ENCODE measurements around the gene TIFAB.

TIFAB gene

DNA sequence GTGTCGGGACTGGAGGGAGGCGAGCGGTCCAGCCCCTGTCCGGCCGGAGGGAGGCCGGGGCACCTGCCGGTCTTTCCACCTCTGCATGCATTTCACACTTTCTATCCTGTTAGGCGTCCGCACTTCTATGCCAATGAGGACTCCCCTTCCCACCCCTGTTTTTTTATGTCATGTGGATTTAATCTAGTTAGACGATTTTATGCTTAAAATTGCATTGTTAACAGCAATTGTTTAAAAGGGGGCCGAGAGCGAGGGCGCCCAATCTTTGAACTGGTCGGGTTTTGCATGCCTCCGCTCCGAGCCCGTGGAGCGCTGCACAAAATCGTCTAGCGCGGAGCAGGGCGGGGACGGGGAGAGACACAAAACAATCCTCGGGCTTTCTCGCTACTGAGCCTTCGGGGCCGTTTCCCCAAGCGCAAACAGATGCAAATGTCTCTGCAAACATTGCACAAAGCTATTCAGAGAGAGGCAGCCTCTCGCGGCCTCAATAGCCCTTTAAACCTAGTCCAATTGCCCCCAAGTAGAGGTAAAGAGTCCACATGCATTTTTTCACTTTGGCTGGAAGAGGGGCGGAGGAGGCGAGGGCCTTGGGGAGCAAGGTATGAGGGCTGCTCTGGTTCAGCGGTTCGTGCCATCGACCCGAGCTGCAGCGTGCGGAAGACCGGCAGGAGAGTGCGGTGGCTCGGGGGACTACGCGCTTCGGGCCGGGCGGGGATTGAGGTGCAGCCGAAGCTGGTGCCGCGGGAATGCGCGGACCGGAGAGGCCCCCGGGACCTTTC lies 37.5 kb upstream of the TIFAB start:
- H3K27me3 ChIP-seq (ENCODE audit: low read depth, low read length): peaks cover 58% of the 10 kb centered on the region
- no peak overlapping the region for H3K27ac ChIP-seq (ENCODE audit: low read length)
- H3K4me1 ChIP-seq (ENCODE audit: control insufficient read depth in 1 of 2, insufficient read depth in 2 of 2, low read length in 2 of 2): peaks cover 0 to 24% of the 10 kb centered on the region in 2 donors
- H3K9me3 ChIP-seq (ENCODE audit: control insufficient read depth in 1 of 2, low read length in 2 of 2): no peaks in the 10 kb centered on the region
- peak overlapping the region in 1 of 2 donors; percentile 58 for H3K4me3 ChIP-seq (ENCODE audit: low read depth in 1 of 2, low read length in 2 of 2)
- no peaks in the 10 kb centered on the region for H3K36me3 ChIP-seq (ENCODE audit: control insufficient read depth in 1 of 2, insufficient read depth in 2 of 2, low read length in 2 of 2)

DNA sequence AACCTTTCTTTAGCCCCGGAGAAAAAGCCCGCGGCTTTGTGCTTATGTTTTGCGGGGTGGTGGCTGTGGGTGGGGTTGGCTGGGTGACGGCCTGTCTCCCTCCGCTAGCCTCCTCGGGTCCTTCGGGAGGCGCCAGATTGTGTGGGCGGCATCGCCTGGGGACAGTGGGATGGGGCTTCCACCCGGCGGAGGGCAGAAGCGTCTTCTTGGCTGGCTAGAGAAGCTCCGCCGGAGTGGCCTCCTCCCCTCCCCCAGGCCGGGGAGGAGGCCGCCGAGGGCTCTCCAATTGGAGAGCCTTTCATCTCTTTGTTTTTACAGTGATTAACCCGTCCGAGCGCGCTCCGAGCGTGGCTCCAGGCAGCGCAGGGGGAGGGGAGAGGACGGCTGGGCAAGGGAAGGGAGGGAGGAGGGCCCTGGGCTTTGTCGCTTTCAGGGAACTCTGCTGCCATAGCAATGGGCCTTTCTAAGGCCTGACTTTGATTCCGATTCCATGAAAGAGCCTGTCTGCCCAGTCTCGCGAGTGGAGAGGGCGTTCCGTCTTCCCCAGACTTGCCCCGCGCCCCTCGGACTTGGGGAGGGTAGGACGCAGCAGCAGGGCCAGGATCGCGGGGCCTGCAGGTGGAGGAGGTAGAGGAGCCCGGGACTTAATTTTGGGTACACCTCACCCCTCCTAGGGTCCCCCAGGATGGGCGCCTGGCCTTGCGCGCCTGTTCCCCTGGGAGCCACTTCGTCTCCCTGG lies 36.7 kb upstream of the TIFAB start:
- H3K27ac ChIP-seq (ENCODE audit: low read length): no peak overlapping the region
- H3K36me3 ChIP-seq (ENCODE audit: control insufficient read depth in 1 of 2, insufficient read depth in 2 of 2, low read length in 2 of 2): no peaks in the 10 kb centered on the region

DNA sequence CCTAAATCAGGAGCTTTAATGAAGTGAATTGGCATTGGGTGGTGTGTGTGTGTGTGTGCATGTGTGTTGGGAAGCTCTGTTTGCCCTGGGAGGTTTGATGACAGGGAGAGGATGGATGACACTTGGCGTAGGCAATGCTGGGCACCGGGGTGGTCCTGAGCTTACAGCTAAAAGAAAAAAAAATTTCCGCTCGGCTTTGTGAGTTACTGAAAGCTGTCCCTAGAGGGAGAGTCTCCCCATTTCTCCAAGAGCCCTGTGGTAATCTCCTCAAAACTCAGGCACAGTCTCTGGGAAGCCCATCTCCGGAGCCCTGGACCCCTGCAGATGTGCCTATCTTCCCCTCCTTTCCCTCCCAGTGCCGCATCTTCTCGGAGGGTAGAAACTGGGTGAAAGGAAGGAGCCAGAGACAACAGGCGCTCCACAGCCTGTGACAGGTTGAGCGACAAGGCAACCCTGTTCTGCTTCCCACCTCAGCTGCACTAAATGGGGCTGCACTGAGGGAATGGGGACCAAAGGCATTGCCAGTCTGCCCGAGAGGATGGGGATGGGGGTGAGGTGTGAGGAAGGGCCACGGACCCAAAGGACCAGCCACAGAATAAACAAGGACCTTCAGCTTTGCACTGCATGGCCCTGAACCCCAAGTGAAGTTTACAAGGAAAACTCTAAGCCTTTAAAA lies 35.8 kb upstream of the TIFAB start:
- Histone ChIP-seq H3K4me3 (ENCODE audit: low read depth in 1 of 2, low read length in 2 of 2) (peak overlapping the region in 1 of 2 donors; percentile 7), H3K27me3 (ENCODE audit: low read depth, low read length) (peaks cover 58% of the 10 kb centered on the region)

More for the DNA sequence above, 36.7 kb upstream of the TIFAB start:
- Histone ChIP-seq H3K27me3 (ENCODE audit: low read depth, low read length) (peaks cover 58% of the 10 kb centered on the region), H3K4me1 (ENCODE audit: control insufficient read depth in 1 of 2, insufficient read depth in 2 of 2, low read length in 2 of 2) (peaks cover 0 to 24% of the 10 kb centered on the region in 2 donors), H3K9me3 (ENCODE audit: control insufficient read depth in 1 of 2, low read length in 2 of 2) (no peaks in the 10 kb centered on the region), H3K4me3 (ENCODE audit: low read depth in 1 of 2, low read length in 2 of 2) (peak overlapping the region; percentile 7 to 58)

DNA sequence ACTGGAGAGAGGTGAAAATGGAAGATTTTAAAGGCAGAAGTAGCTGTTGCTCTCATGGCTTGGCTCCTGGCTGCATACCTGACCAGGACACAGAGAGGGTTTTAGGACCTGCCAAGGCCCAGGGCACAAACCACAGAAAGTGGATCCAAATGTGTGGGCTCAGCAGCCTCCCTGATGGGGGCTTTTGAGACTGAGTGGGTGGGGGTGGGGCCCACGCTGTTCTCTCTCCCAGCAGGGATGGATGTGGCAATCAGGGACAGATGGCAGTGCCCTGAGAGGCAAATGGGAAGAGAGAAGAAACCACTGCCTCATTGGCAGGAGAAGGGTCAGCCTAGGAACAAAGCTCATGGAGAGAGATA lies 34.9 kb upstream of the TIFAB start:
- H3K27me3 ChIP-seq (ENCODE audit: low read depth, low read length): peaks cover 58% of the 10 kb centered on the region
- H3K27ac ChIP-seq (ENCODE audit: low read length): no peak overlapping the region
- H3K4me1 ChIP-seq (ENCODE audit: control insufficient read depth in 1 of 2, insufficient read depth in 2 of 2, low read length in 2 of 2): peaks cover 0 to 24% of the 10 kb centered on the region in 2 donors
- no peaks in the 10 kb centered on the region for H3K36me3 ChIP-seq (ENCODE audit: control insufficient read depth in 1 of 2, insufficient read depth in 2 of 2, low read length in 2 of 2)
- no peak overlapping the region for H3K4me3 ChIP-seq (ENCODE audit: low read depth in 1 of 2, low read length in 2 of 2)
- no peaks in the 10 kb centered on the region for H3K9me3 ChIP-seq (ENCODE audit: control insufficient read depth in 1 of 2, low read length in 2 of 2)

More for the DNA sequence above, 35.8 kb upstream of the TIFAB start:
- Histone ChIP-seq H3K9me3 (ENCODE audit: control insufficient read depth in 1 of 2, low read length in 2 of 2) (no peaks in the 10 kb centered on the region), H3K4me1 (ENCODE audit: control insufficient read depth in 1 of 2, insufficient read depth in 2 of 2, low read length in 2 of 2) (peaks cover 0 to 24% of the 10 kb centered on the region in 2 donors), H3K27ac (ENCODE audit: low read length) (no peak overlapping the region), H3K36me3 (ENCODE audit: control insufficient read depth in 1 of 2, insufficient read depth in 2 of 2, low read length in 2 of 2) (no peaks in the 10 kb centered on the region)

DNA sequence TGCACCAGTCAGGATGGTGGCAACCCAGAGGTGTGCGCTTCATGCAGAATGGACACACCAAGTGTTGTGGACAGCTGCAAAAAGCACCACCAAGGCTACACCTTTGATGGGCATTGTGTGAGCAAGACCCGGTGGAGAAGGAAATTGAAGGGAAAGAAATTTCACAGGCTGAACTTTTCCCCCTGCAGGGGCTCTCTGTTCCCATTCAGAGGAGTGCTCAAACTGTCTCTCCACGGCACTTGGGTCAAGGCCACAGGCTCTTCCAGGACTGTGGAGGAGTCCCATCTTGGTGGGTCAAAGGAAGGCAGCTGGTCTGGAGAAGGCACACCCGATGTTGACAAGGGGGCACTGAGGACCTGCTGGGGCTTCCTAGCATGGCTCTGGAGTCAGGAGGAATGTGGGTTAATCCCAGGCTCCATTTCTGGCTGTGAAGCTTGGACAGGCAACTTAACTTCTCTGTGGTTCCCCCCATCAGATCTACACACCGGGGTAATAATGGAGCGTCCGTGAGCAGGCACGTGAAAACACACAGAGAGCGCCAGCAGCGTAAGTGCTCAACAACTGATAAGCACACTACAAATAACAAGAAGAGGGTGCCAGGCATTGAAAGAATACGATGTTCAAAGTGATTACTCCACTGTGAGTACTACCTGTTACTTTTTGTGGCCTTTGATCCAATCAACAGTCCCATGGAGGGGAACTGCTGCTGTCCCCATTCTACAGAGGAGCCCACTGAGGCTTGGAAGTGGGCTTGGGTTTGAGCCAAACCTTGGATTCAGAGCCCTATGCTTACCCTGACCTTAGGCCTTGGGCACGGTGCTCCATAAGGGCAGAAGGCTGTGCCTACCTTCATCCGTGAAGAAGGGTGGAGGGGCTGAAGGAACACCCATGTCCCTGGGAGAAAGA lies 34.2 kb upstream of the TIFAB start:
- Histone ChIP-seq H3K4me1 (ENCODE audit: control insufficient read depth in 1 of 2, insufficient read depth in 2 of 2, low read length in 2 of 2) (peaks cover 0 to 24% of the 10 kb centered on the region in 2 donors), H3K9me3 (ENCODE audit: control insufficient read depth in 1 of 2, low read length in 2 of 2) (no peaks in the 10 kb centered on the region), H3K27me3 (ENCODE audit: low read depth, low read length) (peaks cover 56% of the 10 kb centered on the region), H3K27ac (ENCODE audit: low read length) (no peak overlapping the region), H3K4me3 (ENCODE audit: low read depth in 1 of 2, low read length in 2 of 2) (no peak overlapping the region), H3K36me3 (ENCODE audit: control insufficient read depth in 1 of 2, insufficient read depth in 2 of 2, low read length in 2 of 2) (no peaks in the 10 kb centered on the region)

DNA sequence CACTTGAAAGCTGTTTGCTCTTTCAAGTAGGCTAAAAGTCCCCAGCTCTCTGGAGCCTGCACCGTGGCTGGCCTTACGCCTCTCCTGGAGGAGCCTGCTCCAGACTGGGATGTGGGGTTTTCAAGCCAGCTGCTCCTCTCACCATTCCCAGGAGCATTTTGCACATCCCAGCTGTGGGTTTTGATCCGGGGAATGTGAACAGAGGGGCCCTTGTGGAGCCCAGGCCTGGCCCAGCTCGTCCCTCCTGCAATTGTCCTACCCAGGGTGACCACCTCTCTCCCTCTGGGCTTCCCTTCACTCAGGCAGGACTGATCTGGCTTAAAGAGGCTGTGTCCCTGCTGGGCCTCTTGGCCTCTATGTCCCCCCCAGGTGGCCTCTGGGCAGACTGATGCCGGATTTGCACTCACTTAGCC lies 32.5 kb upstream of the TIFAB start:
- Histone ChIP-seq H3K4me3 (ENCODE audit: low read depth in 1 of 2, low read length in 2 of 2) (no peak overlapping the region), H3K4me1 (ENCODE audit: control insufficient read depth in 1 of 2, insufficient read depth in 2 of 2, low read length in 2 of 2) (peaks cover 0 to 13% of the 10 kb centered on the region in 2 donors), H3K9me3 (ENCODE audit: control insufficient read depth in 1 of 2, low read length in 2 of 2) (no peaks in the 10 kb centered on the region), H3K27me3 (ENCODE audit: low read depth, low read length) (peaks cover 39% of the 10 kb centered on the region), H3K36me3 (ENCODE audit: control insufficient read depth in 1 of 2, insufficient read depth in 2 of 2, low read length in 2 of 2) (no peaks in the 10 kb centered on the region), H3K27ac (ENCODE audit: low read length) (no peak overlapping the region)

DNA sequence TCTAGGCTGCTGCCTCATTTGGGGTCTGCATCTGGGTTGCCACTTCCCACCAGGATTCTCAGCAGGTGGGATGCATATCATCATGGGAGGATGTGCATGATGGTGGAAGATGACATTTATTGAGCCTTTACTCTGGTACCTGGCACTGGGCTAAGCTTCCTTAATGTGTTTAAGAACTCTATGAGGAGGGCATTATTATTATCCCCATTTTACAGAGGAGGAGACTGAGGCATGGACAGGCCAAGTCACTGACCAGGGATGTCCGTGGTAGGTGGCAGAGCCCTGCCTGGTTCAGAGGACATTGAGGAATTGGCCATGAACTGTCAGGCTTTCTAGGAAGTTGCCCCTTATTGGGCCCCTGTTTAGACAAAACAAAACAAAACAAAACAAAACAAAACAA lies 31.1 kb upstream of the TIFAB start:
- Histone ChIP-seq H3K36me3 (ENCODE audit: control insufficient read depth in 1 of 2, insufficient read depth in 2 of 2, low read length in 2 of 2) (no peaks in the 10 kb centered on the region), H3K9me3 (ENCODE audit: control insufficient read depth in 1 of 2, low read length in 2 of 2) (no peaks in the 10 kb centered on the region), H3K4me3 (ENCODE audit: low read depth in 1 of 2, low read length in 2 of 2) (no peak overlapping the region), H3K27ac (ENCODE audit: low read length) (no peak overlapping the region), H3K4me1 (ENCODE audit: control insufficient read depth in 1 of 2, insufficient read depth in 2 of 2, low read length in 2 of 2) (no peaks in the 10 kb centered on the region), H3K27me3 (ENCODE audit: low read depth, low read length) (peaks cover 26% of the 10 kb centered on the region)

DNA sequence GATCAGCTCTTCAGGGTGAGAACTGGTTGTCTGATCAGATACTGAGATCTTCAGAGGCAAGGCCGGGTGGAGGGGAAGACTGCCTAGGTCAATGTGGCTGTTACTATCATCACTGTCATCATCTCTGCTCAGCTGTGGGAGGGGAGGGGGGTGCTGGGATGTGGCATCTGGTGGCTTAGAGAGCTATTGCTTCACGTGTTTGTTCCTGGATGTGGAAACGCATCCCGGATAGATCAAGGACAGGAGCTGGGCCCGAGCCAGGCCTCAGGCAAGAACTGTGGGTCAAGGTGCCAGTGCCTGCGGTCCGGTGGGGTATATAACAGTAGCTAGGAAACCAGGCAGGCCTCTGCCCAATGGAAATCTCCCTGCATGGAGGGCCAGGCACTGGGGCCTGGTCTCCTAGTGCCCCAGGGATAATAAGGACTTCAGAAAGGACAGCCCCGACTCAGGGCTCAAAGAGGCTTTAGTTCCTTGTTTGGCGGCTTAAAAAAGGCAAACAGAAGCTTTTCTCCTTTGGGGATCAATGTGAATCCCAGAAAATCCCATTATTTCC lies 30.3 kb upstream of the TIFAB start:
- no peaks in the 10 kb centered on the region for H3K4me1 ChIP-seq (ENCODE audit: control insufficient read depth in 1 of 2, insufficient read depth in 2 of 2, low read length in 2 of 2)
- peaks cover 22% of the 10 kb centered on the region for H3K27me3 ChIP-seq (ENCODE audit: low read depth, low read length)
- no peak overlapping the region for H3K4me3 ChIP-seq (ENCODE audit: low read depth in 1 of 2, low read length in 2 of 2)
- no peaks in the 10 kb centered on the region for H3K36me3 ChIP-seq (ENCODE audit: control insufficient read depth in 1 of 2, insufficient read depth in 2 of 2, low read length in 2 of 2)
- H3K27ac ChIP-seq (ENCODE audit: low read length): no peak overlapping the region
- H3K9me3 ChIP-seq (ENCODE audit: control insufficient read depth in 1 of 2, low read length in 2 of 2): no peaks in the 10 kb centered on the region

DNA sequence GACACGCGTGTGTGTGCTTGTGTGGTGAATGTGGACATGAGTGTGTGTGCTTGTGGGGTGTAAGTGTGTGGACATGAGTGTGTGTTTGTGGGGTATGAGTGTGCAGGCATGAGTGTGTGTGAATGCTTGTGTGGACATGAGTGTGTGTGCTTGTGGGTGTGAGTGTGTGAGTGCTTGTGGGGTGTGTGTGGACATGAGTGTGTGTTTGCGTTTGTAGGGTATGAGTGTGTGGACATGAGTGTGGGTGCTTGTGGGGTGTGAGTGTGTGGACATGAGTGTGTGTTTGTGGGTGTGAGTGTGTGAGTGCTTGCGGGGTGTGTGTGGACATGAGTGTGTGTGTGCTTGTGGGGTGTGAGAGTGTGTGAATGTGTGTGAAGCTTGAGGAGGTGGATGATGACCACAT lies 29.8 kb upstream of the TIFAB start:
- no peaks in the 10 kb centered on the region for H3K36me3 ChIP-seq (ENCODE audit: control insufficient read depth in 1 of 2, insufficient read depth in 2 of 2, low read length in 2 of 2)
- H3K9me3 ChIP-seq (ENCODE audit: control insufficient read depth in 1 of 2, low read length in 2 of 2): no peaks in the 10 kb centered on the region
- peaks cover 18% of the 10 kb centered on the region for H3K27me3 ChIP-seq (ENCODE audit: low read depth, low read length)
- no peaks in the 10 kb centered on the region for H3K4me1 ChIP-seq (ENCODE audit: control insufficient read depth in 1 of 2, insufficient read depth in 2 of 2, low read length in 2 of 2)
- H3K4me3 ChIP-seq (ENCODE audit: low read depth in 1 of 2, low read length in 2 of 2): no peak overlapping the region
- no peak overlapping the region for H3K27ac ChIP-seq (ENCODE audit: low read length)

DNA sequence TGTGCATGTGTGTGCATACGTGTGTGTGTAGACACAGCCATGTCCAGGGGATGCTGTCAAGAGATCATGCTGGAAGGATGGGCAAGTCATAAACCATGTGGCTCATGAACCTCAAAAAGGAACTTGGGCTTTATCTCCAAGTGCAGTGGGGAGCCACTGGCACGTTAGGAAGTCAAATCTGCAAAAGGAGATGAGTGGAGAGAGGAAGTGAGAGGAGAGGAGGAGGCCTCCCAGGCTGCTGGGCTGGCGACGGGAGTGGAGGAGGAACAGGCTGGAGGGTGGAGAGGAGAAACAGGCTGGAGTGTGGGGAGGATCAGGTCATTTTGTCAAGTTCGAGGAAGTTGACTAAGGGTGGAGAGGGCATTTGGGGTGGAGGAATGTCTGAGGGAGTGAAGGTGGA lies 29.2 kb upstream of the TIFAB start:
- Histone ChIP-seq H3K36me3 (ENCODE audit: control insufficient read depth in 1 of 2, insufficient read depth in 2 of 2, low read length in 2 of 2) (no peaks in the 10 kb centered on the region), H3K27me3 (ENCODE audit: low read depth, low read length) (peaks cover 12% of the 10 kb centered on the region), H3K9me3 (ENCODE audit: control insufficient read depth in 1 of 2, low read length in 2 of 2) (no peaks in the 10 kb centered on the region), H3K27ac (ENCODE audit: low read length) (no peak overlapping the region), H3K4me1 (ENCODE audit: control insufficient read depth in 1 of 2, insufficient read depth in 2 of 2, low read length in 2 of 2) (no peaks in the 10 kb centered on the region), H3K4me3 (ENCODE audit: low read depth in 1 of 2, low read length in 2 of 2) (no peak overlapping the region)
